HG03175 (cell line): Measurements from ENCODE around the gene ZFR2.
A peak's percentile ranks its signal among the peaks of the same experiment; 100 is the strongest.
"Not testable (repeated sequence)": the region's sequence is repeated elsewhere in the genome, so short reads cannot be mapped to it uniquely, and the experiment has no call there.

ENCODE experiments used
- ATAC-seq: cut with Tn5 transposase; IDR thresholded peaks from one replicate; pipeline ENCODE4 v1.9.1; 2021; ENCODE audit warnings: mild to moderate bottlenecking, moderate library complexity; ENCODE audit not compliant: unreplicated experiment

The ZFR2 gene

GRCh38 chr19:3774621-3775373 lies 94.0 kb downstream of the ZFR2 start:
- ATAC-seq: no peak

- no peak for ATAC-seq
Observed at GRCh38 chr19:3773814-3774515, 94.9 kb downstream of the ZFR2 start.

- no peak for ATAC-seq
Observed at GRCh38 chr19:3771906-3772455, 96.9 kb downstream of the ZFR2 start, which contains the start of gene RAX2. RAX2 (minus strand) TSS chr19:3772228; CDS start chr19:3771742, 486 bp downstream.

- ATAC-seq: no peak
Observed at GRCh38 chr19:3771000-3771905, 97.6 kb downstream of the ZFR2 start.

DNA sequence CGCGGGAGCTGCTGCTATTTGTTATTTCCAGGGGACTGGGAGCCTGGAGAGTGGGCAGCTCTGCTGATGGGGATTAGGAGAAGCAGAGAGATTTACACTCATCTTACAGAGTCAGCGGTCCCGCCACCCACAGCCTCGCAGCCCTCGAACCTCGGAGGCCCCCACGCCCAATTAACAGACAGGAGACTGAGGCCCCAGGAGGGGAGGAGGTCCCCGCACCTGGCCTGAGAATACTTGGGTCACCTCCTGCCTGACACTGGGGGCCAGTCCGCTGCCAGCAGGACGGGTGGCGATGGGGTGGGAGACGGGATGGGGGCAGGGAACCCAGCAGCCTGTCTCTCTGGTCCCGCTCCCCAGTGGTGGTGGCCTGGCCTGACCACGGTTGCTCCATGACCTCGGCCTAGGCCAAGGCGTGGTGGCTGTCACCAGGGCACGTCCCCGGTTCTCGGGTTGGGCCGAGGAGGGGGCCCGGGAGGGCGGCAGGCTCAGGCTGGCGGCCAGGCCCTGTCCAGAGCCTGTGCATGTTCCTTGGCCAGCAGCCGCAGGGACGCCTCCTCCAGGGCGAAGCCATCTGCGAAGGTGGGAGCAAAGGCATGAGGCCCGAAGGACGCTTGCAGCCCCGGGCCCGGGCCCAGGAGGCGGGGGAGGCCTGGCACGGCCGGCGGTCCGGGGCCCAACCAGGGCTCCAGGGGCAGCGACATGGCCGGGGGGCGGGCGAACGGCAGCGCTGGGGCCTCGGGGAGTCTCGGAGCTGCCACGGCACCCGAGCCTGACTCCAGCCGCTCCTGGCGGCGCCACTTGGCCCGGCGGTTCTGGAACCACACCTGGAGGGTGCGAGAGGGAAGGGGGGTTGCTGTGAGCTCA lies 98.5 kb downstream of the ZFR2 start:
- no peak for ATAC-seq

GRCh38 chr19:3769494-3769893 lies 99.3 kb downstream of the ZFR2 start:
- no peak for ATAC-seq

DNA sequence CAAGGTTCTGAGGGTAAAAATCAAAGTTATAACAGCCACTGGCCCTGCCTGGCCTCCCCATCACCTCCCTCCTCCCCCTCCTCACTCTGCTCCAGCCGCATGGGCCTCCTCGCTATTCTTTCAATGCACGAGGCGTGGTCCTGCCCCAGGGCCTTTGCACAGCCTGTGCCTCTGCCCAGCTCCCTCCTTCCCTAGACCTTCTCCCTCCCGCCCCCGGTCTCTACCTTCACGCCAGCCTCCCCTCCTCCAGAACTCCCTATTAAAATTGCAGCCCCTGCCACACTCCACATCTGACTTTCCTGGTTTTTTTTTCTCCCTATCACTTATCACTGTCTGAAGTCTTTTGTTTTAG lies 100.1 kb downstream of the ZFR2 start:
- ATAC-seq: no peak

- no peak for ATAC-seq
Observed at GRCh38 chr19:3768015-3768747, 100.7 kb downstream of the ZFR2 start.

DNA sequence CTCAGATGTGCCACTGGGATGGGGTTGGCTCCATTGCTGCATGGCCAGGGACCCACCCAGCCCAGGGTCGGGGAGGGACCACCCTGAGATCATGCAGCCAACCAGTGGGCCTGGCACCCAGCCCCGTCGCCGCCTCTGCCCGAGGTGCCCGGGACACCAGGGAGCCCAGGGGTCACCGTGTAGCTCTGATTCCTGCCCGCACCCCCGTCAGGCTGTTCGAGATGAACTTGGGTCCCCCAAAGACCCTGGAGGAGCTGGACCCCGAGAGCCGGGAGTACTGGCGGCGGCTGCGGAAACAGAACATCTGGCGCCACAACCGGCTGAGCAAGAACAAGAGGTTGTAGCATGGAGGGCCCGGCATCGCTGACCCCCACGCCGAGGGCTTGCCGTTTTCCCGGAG lies 101.8 kb downstream of the ZFR2 start:
- no peak for ATAC-seq

DNA sequence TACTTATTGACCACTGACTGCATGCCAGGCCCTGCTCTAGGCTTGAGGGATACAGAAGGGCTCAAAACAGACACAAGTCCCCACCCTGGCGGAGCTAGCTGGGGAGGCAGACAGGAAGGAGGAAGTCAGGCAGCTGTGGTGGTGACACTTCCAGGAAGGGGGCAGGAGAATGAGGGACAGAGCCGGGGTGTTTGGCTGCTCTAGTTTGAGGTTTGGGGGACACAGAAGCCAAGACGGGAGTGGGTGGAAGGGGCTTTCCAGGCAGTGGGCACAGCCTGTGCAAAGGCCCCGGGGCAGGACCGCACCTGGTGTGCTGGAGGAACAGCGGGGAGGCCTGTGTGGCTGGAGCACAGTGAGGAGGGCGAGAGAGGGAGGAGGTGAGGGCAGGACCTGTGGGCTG lies 102.3 kb downstream of the ZFR2 start:
- no peak for ATAC-seq

- ATAC-seq: not testable (repeated sequence)
Observed at GRCh38 chr19:3765757-3766156, 103.1 kb downstream of the ZFR2 start.

DNA sequence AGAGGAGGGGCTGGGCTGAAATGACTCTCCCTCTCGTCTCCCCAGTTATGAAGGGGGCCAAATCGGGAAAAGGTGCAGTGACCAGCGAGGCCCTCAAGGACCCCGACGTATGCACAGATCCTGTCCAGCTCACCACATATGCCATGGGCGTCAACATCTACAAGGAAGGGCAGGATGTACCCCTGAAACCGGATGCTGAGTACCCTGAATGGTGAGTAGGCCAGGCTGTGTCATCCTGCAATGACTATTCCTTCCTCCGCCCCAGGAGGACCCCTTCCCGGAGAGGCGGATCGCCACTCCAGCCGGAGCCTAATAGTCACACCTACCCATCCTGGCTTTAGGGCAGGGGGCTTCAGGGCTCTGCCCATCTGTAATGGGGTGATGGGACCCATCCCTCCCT lies 103.7 kb downstream of the ZFR2 start:
- ATAC-seq: no peak

- peak; percentile 77 for ATAC-seq
Observed at GRCh38 chr19:3762501-3763459, 106.1 kb downstream of the ZFR2 start, which contains the start of gene MRPL54. MRPL54 (plus strand) TSS chr19:3762682; CDS start chr19:3762701, 19 bp downstream.

DNA sequence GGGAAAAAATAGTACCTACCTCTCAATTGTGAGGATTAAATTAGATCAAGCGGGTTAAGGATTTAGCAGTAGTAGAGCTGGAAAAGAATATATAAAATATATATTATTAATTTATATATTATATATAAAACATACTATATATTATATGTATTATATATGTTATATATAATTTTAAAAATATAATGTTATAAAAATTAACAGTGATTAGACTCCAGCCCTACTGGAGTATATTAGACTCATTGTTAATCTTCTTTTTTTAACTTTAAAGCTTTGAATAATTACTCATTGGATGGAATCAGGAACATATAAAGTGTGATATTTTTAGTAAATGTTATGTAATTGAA lies 106.7 kb downstream of the ZFR2 start:
- no peak for ATAC-seq

DNA sequence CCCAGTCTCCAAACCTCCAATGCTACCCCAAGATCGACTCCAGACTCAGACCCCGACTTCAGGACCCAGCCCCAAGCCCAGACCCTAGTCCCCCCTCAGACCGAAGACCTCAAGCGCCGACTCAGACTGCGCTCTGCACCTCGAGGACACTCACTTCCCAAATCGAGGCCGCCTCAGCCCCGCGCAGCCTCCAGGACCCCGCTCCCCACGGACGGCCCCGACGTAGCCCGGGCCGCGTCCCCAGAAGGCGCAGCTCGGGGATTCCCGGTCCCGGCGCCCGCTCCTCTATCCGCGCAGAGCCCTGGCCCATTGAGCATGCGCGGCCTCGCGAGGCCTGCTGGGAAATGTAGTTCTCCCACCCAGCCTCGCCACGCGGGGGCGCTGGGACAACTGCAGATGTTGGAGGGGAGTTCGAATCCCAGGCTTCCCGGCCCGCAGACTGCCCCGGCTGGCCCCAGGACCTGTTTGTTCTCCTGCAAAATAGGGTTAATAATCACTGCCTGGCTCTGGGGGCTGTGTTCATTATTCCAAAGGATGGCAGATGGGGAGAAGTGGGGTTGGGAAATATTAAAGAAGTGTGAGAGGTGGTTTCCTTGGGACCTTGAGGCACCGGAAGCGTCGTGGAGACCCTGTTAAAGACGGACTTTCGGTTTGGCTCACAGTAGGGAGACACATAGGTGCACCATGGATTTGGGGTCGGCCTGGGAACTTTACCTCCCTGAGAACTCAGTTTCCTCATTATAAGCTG lies 107.3 kb downstream of the ZFR2 start, which contains the start of gene APBA3:
Gene APBA3, minus strand, starts transcription at position 311 of the 748 bp plus-strand sequence. CDS start 1,428 bp downstream, outside the sequence.
- ATAC-seq: peak; percentile 44

GRCh38 chr19:3760871-3761361 lies 107.9 kb downstream of the ZFR2 start:
- no peak for ATAC-seq
